H1 (cell line): ENCODE measurements around the gene WRAP73. TPM values are rescaled to one million over a fixed set of nuclear protein-coding genes. Genes with fewer than 3 reads are reported as not detected.

Experiments
- CTCF ChIA-PET: fragments of 300-600 bp; sonication (Branson Sonifier 250); formaldehyde crosslinking; loops from one replicate; lab custom pipeline; 2021; ENCODE audit not compliant: partially characterized antibody; lab: Charles Lee
- POLR2A ChIA-PET: fragments of 300-600 bp; sonication (Branson Sonifier 250); formaldehyde crosslinking; loops from one replicate; lab custom pipeline; 2021; ENCODE audit warnings: inconsistent platforms; ENCODE audit not compliant: partially characterized antibody; lab: Charles Lee
- DNase-seq, 2 experiments: peaks; one replicate each; pipeline versions ENCODE4 v3.0.0 to v3.0.0-alpha.2; 2010 to 2022; ENCODE audit warnings: low spot score in 2 of 2, low read depth in 1 of 2, mixed read lengths in 1 of 2
- FAIRE-seq: peaks from 2 replicates; lab custom pipeline; 2011; peaks lifted over from hg19 to GRCh38; lab: Jason Lieb, UNC
- H2AFZ ChIP-seq: 2 replicates; pipeline ENCODE4 v1.8.1; 2012; ENCODE audit warnings: low read length, inconsistent platforms
- H2AK5ac ChIP-seq: 2 replicates; pipeline ENCODE4 v1.6.1; 2013; ENCODE audit warnings: low read depth, low read length
- H2BK120ac ChIP-seq: replicated peaks from 2 replicates; pipeline ENCODE3; 2013; ENCODE audit warnings: low read depth, low read length, inconsistent platforms
- H2BK12ac ChIP-seq: 2 replicates; pipeline ENCODE4 v1.6.1; 2013; ENCODE audit warnings: low read depth, low read length
- H2BK15ac ChIP-seq: 2 replicates; pipeline ENCODE4 v1.6.1; 2013; ENCODE audit warnings: low read length
- H2BK20ac ChIP-seq: 2 replicates; pipeline ENCODE4 v1.6.1; 2013; ENCODE audit warnings: low read length
- H2BK5ac ChIP-seq: 2 replicates; pipeline ENCODE4 v1.6.1; 2013; ENCODE audit warnings: low read depth, low read length
- H3K14ac ChIP-seq: 2 replicates; pipeline ENCODE4 v1.6.1; 2013; ENCODE audit warnings: inconsistent platforms; ENCODE audit not compliant: insufficient read length
- H3K18ac ChIP-seq: 2 replicates; pipeline ENCODE4 v1.6.1; 2013; ENCODE audit warnings: low read length; ENCODE audit errors: extremely low read depth
- H3K23ac ChIP-seq: 2 replicates; pipeline ENCODE4 v1.6.1; 2013; ENCODE audit warnings: inconsistent platforms; ENCODE audit not compliant: insufficient read length
- H3K23me2 ChIP-seq: 2 replicates; pipeline ENCODE4 v1.6.1; 2013; ENCODE audit warnings: low read depth, low read length
- H3K27ac ChIP-seq: 2 replicates; pipeline ENCODE4 v1.6.1; 2011; ENCODE audit warnings: low read depth, low read length, inconsistent platforms
- H3K27me3 ChIP-seq, 4 experiments: replicated peaks in 1 of 4; 1 replicate in 1 of 4; 2 replicates in 3 of 4; pipeline versions ENCODE4 v1.6.1 to v1.8.1; 2011 to 2013; ENCODE audit warnings: low read length in 3 of 4, mild to moderate bottlenecking in 3 of 4, inconsistent platforms in 2 of 4, mixed read lengths in 2 of 4, moderate library complexity in 1 of 4; ENCODE audit not compliant: control insufficient read depth in 3 of 4, insufficient read depth in 3 of 4; ENCODE audit errors: extremely low read depth in 1 of 4
- H3K36me3 ChIP-seq, 4 experiments: 2 replicates each; pipeline versions ENCODE4 v1.6.1 to v1.8.1; 2011 to 2013; ENCODE audit warnings: mild to moderate bottlenecking in 4 of 4, low read length in 3 of 4, moderate library complexity in 2 of 4, control low read depth in 1 of 4, inconsistent platforms in 1 of 4; ENCODE audit not compliant: insufficient read depth in 4 of 4, control insufficient read depth in 2 of 4
- H3K4ac ChIP-seq: replicated peaks from 2 replicates; pipeline ENCODE3; 2013; ENCODE audit warnings: low read length, low read depth, mixed read lengths, inconsistent platforms; ENCODE audit not compliant: insufficient read length
- H3K4me1 ChIP-seq, 4 experiments: replicated peaks in 1 of 4; 1 replicate in 1 of 4; 2 replicates in 3 of 4; pipeline versions ENCODE4 v1.6.1 to v1.8.1; 2011 to 2013; ENCODE audit warnings: low read length in 3 of 4, inconsistent platforms in 2 of 4, mixed read lengths in 1 of 4; ENCODE audit not compliant: insufficient read depth in 4 of 4, control insufficient read depth in 3 of 4
- H3K4me2 ChIP-seq, 2 experiments: 2 replicates each; pipeline versions ENCODE4 v1.6.1 to v1.8.1; 2011 to 2013; ENCODE audit warnings: low read depth in 2 of 2, low read length in 2 of 2, control low read depth in 1 of 2, inconsistent platforms in 1 of 2, mild to moderate bottlenecking in 1 of 2; ENCODE audit not compliant: insufficient read depth in 1 of 2
- H3K4me3 ChIP-seq, 4 experiments: fragments of 200-600, 300-600 bp in 1 of 4; sonication (generic), shearing (Covaris generic), sonication (Bioruptor Twin) in 1 of 4; 2 replicates each; pipeline versions ENCODE4 v1.5.1 to v1.8.1; 2011 to 2016; ENCODE audit warnings: low read length in 4 of 4, low read depth in 3 of 4, control low read depth in 2 of 4, inconsistent platforms in 2 of 4, mild to moderate bottlenecking in 2 of 4, mixed read lengths in 1 of 4, moderate library complexity in 1 of 4; ENCODE audit not compliant: insufficient read depth in 2 of 4; ENCODE audit errors: extremely low read depth in 1 of 4
- H3K56ac ChIP-seq: replicated peaks from 2 replicates; pipeline ENCODE3; 2013; ENCODE audit warnings: low read depth, mild to moderate bottlenecking, mixed read lengths, low read length, inconsistent platforms; ENCODE audit not compliant: insufficient read length
- H3K79me1 ChIP-seq: 2 replicates; pipeline ENCODE4 v1.6.1; 2013; ENCODE audit warnings: low read depth, low read length, control low read depth
- H3K79me2 ChIP-seq, 2 experiments: 2 replicates each; pipeline versions ENCODE4 v1.6.1 to v1.8.1; 2012 to 2013; ENCODE audit warnings: low read length in 2 of 2, mild to moderate bottlenecking in 2 of 2, inconsistent platforms in 1 of 2; ENCODE audit not compliant: insufficient read depth in 2 of 2, control insufficient read depth in 1 of 2
- H3K9ac ChIP-seq, 4 experiments: replicated peaks in 1 of 4; 1 replicate in 1 of 4; 2 replicates in 3 of 4; pipeline versions ENCODE4 v1.6.1 to v1.8.1; 2011 to 2013; ENCODE audit warnings: low read depth in 3 of 4, low read length in 3 of 4, control low read depth in 2 of 4, mild to moderate bottlenecking in 2 of 4, moderate library complexity in 2 of 4, inconsistent platforms in 1 of 4; ENCODE audit errors: extremely low read depth in 1 of 4
- H3K9me3 ChIP-seq, 2 experiments: 2 replicates each; pipeline versions ENCODE4 v1.6.1 to v1.8.1; 2012 to 2013; ENCODE audit warnings: mild to moderate bottlenecking in 2 of 2, moderate library complexity in 2 of 2, control low read depth in 1 of 2, inconsistent platforms in 1 of 2, low read depth in 1 of 2, low read length in 1 of 2, mixed read lengths in 1 of 2; ENCODE audit not compliant: insufficient read depth in 2 of 2
- H4K20me1 ChIP-seq, 2 experiments: replicated peaks in 1 of 2; 2 replicates each; pipeline versions ENCODE3 to v1.8.1; 2011 to 2013; ENCODE audit warnings: inconsistent platforms in 2 of 2, low read length in 2 of 2, mild to moderate bottlenecking in 1 of 2; ENCODE audit not compliant: insufficient read depth in 2 of 2, control insufficient read depth in 1 of 2
- H4K5ac ChIP-seq: 2 replicates; pipeline ENCODE4 v1.6.1; 2013; ENCODE audit warnings: low read length, low read depth, mixed read lengths, inconsistent platforms; ENCODE audit not compliant: insufficient read length
- H4K8ac ChIP-seq: 2 replicates; pipeline ENCODE4 v1.8.0; 2013; ENCODE audit warnings: mild to moderate bottlenecking, moderate library complexity, low read length, inconsistent platforms; ENCODE audit not compliant: insufficient read depth; ENCODE audit errors: extremely low read depth
- H4K91ac ChIP-seq: replicated peaks from 2 replicates; pipeline ENCODE3; 2013; ENCODE audit warnings: low read length, mixed read lengths, inconsistent platforms; ENCODE audit not compliant: insufficient read length
- KDM1A ChIP-seq: fragments of 200-600, 300-600 bp; sonication (generic); IDR thresholded peaks from 2 replicates; pipeline ENCODE4 v1.7.1; 2016; ENCODE audit warnings: mild to moderate bottlenecking, low read length, borderline replicate concordance
- WGBS, 2 experiments: shearing (Covaris generic) in 1 of 2; methylation state at CpG; one replicate each; pipeline versions ENCODE4 v1.1.6 to v1.1.7; 2013 to 2015; ENCODE audit warnings: low lambda C conversion rate in 2 of 2, mixed read lengths in 2 of 2, inconsistent platforms in 1 of 2, low coverage in 1 of 2, missing lambda C conversion rate in 1 of 2; ENCODE audit not compliant: insufficient replicate concordance in 2 of 2, insufficient coverage in 1 of 2, insufficient read length in 1 of 2; ENCODE audit errors: extremely low coverage in 1 of 2, missing lambda C conversion rate in 1 of 2; 5-methylcytosine and 5-hydroxymethylcytosine counted together
- polyA plus RNA-seq, 7 experiments: library from polyadenylated mRNA; depleted of rRNA in 3 of 7; stranded (reverse) in 5 of 7; unstranded in 2 of 7; fragments of >200 nt in 5 of 7; fragments of 200-250 nt in 2 of 7; gene quantifications; 1 replicate in 5 of 7; 2 replicates in 1 of 7; 4 replicates in 1 of 7; pipeline versions ENCODE4 v1.2.1 to v1.2.3, GENCODE V29; 2011 to 2013; ENCODE audit warnings: missing spikeins in 2 of 7, mixed read lengths in 2 of 7
- total RNA-seq: library from RNA; stranded (reverse); fragmentation: NEBNext Ultra II Directional; extraction: Animal tissue kit (Norgen Biotek cat#: 25700); gene quantifications from 2 replicates; pipeline ENCODE4 v1.2.1, GENCODE V29; 2021

Gene WRAP73
- total and polyA plus RNA-seq, 2 of the 8 experiments (the other 6 are each of a cell fraction or from before 2014, with no cell fraction given): 30.3 to 50.7 TPM

GRCh38 chr1:3598051-3598491 lies 51.8 kb downstream of the WRAP73 start:
- H3K9ac ChIP-seq: no peak overlapping the region
- peak overlapping the region; percentile 72 for H2BK120ac ChIP-seq
- no peak overlapping the region for H3K4me2 ChIP-seq
- 0 out of 2 replicates have a peak overlapping the region, but pooled peaks have one; percentile 48 for H2BK20ac ChIP-seq
- H2BK12ac ChIP-seq: no peak overlapping the region
- H2BK5ac ChIP-seq: peak overlapping the region; percentile 82; the same call in 1 of the 2 replicates
- H3K79me1 ChIP-seq: 0 out of 2 replicates have a peak, but pooled peaks cover 2% of the 10 kb centered on the region
- ChIA-PET CTCF (interaction anchor here (0.7 to 4.8 kb wide), 8 partner anchors 8 to 126 kb away, joined by 3 to 35 read pairs (median 4); no protein-coding TSS in a partner anchor), POLR2A (interaction anchor here (0.9 to 2.0 kb wide), 3 partner anchors 10 to 48 kb away, joined by 3 to 8 read pairs (median 4); no protein-coding TSS in a partner anchor)
- WGBS, 2 experiments: 81% methylated on average over 26 of the region's 26 CpGs; no CpG with 5 or more reads in 1 of the 2 experiments
- no peak overlapping the region for H2BK15ac ChIP-seq
- H3K23ac ChIP-seq: no peak overlapping the region
- no peak overlapping the region for H3K4me3 ChIP-seq
- H4K8ac ChIP-seq: no peak overlapping the region; the same call in 1 of the 2 replicates
- peak overlapping the region; percentile 12 for H3K56ac ChIP-seq
- peaks cover 0 to 28% (median 20%) of the 10 kb centered on the region in 4 experiments; a peak in 6 of 7 replicates for H3K4me1 ChIP-seq
- no peak overlapping the region for H3K27ac ChIP-seq
- no peak overlapping the region for H3K4ac ChIP-seq
- no peak overlapping the region for H3K14ac ChIP-seq
- no peak overlapping the region for H2AFZ ChIP-seq
- no peak for DNase-seq
- no peaks in the 10 kb centered on the region for H3K23me2 ChIP-seq
- peak overlapping the region; percentile 60; the same call in 1 of the 2 replicates for H3K18ac ChIP-seq
- no peak for FAIRE-seq
- TF ChIP-seq KDM1A: no peak
- H4K20me1 ChIP-seq: no peaks in the 10 kb centered on the region
- H4K91ac ChIP-seq: peak overlapping the region; percentile 53
- H2AK5ac ChIP-seq: no peak overlapping the region
- no peak overlapping the region for H4K5ac ChIP-seq
- H3K27me3 ChIP-seq: no peaks in the 10 kb centered on the region
- H3K9me3 ChIP-seq: no peaks in the 10 kb centered on the region
- no peaks in the 10 kb centered on the region for H3K79me2 ChIP-seq
- no peaks in the 10 kb centered on the region for H3K36me3 ChIP-seq
